HS-27A (cell line): ENCODE measurements around the gene BOLA2B.
"Not testable (repeated sequence)": the region's sequence is repeated elsewhere in the genome, so short reads cannot be mapped to it uniquely, and the experiment has no call there.

ENCODE experiments used
- DNase-seq: peaks from one replicate; pipeline ENCODE4 v3.0.0-alpha.2; 2012; ENCODE audit warnings: low read depth, missing footprints

BOLA2B gene

DNA sequence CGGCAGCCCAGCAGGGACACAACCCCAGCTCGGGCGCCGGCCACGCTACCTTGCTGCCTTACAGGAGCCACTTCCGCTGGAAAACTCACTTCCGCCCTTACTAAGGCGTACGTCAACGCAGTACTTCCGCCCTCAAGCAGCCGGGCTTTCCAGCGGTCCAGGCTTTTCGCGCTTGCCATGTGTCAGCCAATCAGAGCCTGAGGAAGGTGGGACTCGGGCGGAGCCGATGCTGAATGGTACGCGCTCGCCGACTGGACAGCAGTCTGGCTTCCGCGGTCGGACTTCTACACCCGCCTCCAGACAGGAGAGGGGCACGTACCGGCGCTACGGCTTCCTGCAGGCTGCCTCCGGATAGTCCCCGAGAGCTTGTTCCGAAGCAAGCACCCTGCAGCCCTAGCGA, at the start of gene BOLA2B, which contains the start of gene SLX1A:
Gene BOLA2B (minus strand): TSS at position 52 of the 400 bp plus-strand sequence. CDS start 71 bp downstream, outside the sequence.
Gene SLX1A (plus strand): TSS at position 261 of the 400 bp plus-strand sequence. CDS start 210 bp downstream, outside the sequence.
- DNase-seq, result not testable (repeated sequence)

DNA sequence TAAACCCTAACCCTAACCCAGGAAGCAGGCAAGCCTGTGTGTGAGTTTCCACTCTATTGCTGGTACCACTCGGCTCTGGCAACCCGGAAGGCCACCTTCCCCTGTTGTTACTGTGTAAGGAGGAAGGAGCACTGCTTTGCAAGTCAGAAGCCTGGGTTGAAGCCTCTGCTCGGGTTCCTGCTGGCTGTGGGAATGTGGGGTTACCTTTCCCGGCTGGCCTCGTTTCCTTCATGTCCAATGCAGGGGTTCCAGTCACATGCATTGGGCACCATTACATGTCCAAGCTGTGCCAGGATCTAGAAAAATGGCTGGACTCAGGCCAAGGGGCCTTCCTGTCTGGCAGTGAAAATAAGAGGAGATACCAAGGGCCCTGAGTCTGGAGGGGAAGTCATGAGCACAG, 23.6 kb upstream of the BOLA2B start:
- not testable (repeated sequence) for DNase-seq

DNA sequence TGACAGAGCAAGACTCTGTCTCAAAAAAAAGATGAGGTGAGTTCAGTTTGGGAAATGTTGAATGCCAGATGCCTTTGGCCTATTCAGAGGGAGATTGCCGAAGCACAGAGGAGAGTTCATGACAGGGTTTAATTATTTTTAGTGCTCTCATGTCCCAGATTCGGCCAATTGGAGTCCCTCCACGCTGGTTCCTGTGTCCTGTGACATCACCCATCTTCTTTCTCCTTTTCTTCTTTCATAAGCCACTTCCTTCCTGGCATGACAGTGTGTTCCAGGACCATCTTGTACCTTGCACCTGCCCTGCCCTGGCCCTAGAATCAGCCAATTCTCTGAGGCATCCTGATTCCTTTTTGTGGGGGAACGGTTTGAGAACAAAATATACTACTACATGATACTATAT, 17.9 kb upstream of the BOLA2B start:
- DNase-seq, result not testable (repeated sequence)

GRCh38 chr16:30209032-30209431, 15.6 kb upstream of the BOLA2B start:
- not testable (repeated sequence) for DNase-seq

DNA sequence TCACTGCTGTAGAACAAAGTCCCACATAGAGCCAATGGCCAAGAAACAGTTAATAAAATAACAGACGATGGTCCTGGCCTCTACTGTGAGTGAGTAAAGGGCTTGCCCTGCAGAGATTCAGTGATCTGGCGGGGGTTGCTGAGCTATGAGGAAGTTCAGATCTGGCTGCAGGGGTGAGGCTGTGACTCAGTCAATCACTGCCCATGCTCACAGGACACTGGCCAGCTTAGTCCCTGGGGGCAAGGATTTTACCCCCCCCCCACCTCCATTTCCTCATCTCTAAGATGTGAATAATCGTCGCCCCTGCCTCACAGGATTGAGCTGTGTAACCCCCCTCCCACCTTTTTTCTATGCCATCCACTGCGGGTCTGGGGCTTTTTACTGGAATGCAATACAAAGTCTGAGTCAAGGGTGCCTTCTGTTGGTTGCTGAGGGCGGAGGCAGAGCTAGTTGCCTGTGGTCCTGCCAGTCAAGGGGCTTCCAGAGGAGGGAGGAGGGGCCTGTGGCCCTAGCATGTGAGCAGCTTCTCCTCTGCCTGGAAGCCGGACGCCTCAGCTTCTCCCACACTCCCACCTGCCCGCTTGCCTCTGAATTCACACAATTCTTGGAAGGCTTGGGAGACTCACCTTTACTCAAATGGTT, 13.7 kb upstream of the BOLA2B start:
- not testable (repeated sequence) for DNase-seq

DNA sequence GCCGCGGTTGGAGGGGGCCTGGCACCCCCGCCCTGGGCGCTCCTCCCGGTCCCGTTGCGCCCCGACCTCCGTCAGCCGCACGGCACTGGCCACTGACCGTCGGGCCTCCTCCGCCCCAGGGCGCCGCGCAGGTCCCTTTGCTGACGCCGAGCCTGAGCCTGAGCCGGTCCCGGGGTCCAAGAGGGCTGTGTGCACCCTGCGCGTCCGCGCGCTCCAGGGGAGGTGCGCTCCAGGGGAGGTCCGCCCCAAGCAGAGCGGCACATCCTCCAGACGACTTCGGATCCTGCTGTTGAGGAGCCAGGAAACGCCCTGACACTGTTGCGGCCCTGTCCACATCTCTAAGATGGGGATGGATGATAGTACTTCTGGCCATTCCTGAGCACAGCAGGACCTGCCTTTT, 12.8 kb upstream of the BOLA2B start:
- not testable (repeated sequence) for DNase-seq

DNA sequence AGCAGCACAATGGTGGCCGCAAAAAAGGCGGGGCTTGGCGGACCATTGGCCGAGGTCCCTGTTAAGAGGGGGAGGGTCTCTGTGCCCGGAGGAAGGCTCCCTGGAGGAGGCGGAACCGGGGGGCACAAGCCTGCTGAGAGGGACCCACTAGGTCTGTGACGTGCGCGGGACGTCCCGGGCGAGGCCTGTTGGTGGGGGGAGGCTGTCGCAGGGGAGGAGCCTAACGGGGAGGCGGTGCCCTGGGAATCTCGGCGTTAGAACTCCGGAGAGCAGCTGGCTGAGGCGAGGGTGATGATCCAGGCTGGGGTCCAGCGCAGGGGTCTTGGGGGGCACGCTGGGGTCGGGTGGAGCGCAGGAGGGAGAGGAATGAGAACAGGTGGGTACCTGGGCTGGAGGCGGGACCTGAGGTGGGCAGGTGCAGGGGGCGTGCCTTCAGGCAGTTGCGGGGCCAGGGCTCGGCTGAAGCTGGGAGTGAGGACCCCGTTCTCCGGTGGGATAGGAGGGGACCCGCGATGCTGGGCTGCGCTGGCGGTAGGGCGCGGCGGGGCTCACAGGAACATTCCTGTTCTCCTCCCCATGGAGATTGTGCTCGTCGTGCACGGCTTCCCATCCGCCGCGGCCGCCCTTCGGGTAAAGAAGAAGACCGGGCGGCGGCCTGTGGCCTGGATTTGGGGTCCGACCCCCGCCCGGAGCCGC, 12.2 kb upstream of the BOLA2B start:
- DNase-seq, result not testable (repeated sequence)

DNA sequence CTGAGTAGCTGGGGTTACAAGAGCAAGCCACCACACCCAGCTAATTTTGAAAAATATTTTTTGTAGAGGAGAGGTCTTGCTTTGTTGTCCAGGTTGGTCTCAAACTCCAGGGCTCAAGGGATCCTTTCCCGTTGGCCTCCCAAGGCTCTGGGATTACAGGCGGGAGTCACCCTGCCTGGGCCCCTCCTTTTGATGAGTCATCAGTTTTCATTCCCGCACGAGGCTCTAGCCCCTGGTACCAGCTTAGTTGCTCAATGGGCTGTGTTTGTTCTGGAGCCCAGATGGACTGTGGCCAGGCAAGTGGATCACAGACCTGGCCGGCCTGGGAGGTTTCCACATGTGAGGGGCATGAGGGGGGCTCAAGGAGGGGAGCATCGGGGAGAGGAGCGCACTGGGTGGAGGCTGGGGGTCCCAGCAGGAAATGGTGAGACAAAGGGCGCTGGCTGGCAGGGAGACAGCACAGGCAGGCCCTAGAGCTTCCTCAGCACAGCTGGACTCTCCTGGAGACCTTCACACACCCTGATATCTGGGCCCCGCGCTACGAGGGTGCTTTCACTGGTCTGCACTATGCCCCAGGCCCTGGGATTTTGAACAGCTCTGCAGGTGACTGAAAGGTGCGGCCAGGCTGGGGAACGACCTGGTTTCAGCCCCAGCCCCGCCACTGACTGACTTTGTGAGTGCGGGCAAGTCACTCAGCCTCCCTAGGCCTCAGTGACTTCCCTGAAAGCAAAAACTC, 6.3 kb upstream of the BOLA2B start:
- not testable (repeated sequence) for DNase-seq

DNA sequence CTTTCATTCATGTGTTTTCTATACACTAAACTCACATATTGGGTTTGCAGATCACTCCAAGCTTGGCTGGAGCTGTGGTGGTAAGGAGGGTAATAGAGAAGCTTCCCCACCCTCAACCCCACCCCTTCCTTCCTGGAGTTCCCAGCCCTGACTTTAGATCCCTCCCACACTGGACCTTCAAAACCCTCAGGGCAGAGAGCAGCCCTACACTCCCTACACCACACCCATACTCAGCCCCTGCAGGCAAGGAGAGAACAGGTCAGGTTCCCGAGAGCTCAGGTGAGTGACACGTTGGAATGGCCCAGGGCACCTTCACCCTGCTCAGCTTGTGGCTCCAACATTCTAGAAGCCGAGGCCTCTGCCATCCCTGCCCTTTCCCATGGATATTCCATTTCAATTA, 5.6 kb upstream of the BOLA2B start, which contains the start of gene SULT1A3:
Gene SULT1A3 (plus strand): TSS at position 207 of the 400 bp plus-strand sequence. CDS start 1,474 bp downstream, outside the sequence.
- not testable (repeated sequence) for DNase-seq

GRCh38 chr16:30197001-30197400, 3.5 kb upstream of the BOLA2B start:
- not testable (repeated sequence) for DNase-seq

DNA sequence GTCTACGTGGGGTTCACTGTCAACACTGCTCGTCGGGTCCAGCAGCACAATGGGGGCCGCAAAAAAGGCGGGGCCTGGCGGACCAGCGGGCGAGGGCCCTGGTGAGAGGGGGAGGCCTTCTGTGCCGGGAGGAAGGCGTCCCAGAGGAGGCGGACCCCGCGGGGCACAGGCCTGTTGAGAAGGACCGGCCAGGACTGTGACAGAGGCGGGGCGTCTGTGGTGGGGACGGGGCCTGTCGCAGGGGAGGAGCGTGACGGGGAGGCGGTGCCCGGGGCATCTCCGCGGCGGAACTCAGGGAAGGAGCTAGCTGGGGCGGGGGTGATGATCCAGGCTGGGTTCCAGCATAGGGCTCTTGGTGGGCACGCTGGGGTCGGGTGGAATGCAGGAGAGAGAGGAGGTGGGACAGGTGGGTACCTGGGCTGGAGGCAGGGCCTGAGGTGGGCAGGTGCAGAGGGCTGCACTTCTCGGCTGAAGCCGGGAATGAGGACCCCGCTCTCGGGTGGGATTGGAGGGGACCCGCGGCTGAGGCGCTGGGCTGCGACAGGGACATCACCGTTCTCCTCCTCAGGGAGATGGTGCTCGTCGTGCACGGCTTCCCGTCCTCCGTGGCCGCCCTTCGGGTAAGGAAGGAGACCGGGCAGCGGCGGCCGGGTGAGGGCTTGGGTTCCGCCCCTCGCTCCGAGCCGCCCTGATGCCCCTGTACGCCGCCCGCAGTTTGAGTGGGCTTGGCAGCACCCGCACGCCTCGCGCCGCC, 883 bp upstream of the BOLA2B start:
- DNase-seq, result not testable (repeated sequence)

DNA sequence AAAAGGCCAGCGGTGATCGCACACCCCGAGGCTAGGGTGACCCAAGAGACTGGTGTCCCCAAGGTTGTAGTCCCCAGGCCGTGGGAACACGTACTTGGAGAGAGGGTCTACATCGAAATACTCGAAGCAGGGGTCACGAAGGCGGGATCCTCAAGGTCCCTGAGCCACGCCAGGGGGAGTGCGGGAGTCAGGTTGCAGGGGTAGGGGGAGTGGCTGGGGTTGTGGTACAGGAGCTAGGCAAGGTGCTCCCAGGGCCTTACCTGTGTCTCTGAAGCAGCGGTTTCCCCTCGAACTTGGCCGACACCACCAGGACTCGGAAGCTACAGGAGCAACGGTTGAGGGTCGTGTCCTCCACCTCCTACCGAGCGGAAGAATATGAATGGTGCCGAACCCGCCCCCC, 368 bp downstream of the BOLA2B start:
- DNase-seq, result not testable (repeated sequence)

DNA sequence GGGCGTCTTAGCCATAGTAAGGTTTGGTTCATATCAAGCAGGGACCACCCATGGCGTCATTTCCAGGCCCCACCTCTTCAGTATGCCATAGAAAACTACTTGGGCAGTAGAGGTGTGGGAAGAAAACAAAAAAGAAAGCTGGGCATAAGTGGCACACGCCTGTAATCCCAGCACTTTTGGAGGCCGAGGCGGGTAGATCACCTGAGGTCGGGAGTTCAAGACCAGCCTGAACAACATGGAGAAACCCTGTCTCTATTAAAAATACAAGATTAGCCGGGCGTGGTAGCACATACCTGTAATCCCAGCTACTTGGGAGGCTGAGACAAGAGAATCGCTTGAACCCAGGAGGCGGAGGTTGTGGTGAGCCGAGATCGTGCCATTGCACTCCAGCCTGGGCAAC, 2.3 kb downstream of the BOLA2B start:
- DNase-seq, result not testable (repeated sequence)

DNA sequence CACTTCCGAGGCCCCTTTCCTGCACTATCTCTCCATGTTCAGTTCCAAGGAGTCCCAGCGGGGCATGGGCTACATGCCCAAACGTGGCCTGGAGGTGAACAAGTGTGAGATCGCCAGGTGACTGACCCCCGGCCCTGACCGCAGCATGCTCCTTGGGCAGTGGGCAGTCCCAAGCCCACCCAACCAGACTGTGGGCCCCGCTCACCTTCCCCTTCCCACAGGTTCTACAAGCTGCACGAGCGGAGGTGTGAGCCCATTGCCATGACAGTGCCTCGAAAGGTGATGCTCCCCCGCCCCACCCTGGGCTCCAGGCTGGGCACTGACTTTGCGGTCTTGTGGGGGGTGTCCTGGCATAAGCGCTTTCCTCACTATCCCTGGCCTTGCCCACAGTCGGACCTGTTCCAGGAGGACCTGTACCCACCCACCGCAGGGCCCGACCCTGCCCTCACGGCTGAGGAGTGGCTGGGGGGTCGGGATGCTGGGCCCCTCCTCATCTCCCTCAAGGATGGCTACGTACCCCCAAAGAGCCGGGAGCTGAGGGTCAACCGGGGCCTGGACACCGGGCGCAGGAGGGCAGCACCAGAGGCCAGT, 5.4 kb downstream of the BOLA2B start:
- no peak for DNase-seq

- DNase-seq, result no peak
Measured at GRCh38 chr16:30187556-30187865, 6.0 kb downstream of the BOLA2B start.

- DNase-seq, result no peak
Measured at GRCh38 chr16:30186782-30187555, 6.5 kb downstream of the BOLA2B start.

GRCh38 chr16:30186444-30186781, 7.1 kb downstream of the BOLA2B start:
- no peak for DNase-seq

- DNase-seq, result no peak
Measured at GRCh38 chr16:30185683-30186421, 7.6 kb downstream of the BOLA2B start.

- DNase-seq, result no peak
Measured at GRCh38 chr16:30184891-30185682, 8.4 kb downstream of the BOLA2B start.
